GM12874 (cell line): ENCODE data around the gene INHBB.

ENCODE experiments used
- TF ChIP-seq, protein P1 (sequence below): IDR thresholded peaks from 2 replicates; pipeline ENCODE4 v1.5.1; 2011; ENCODE audit warnings: low read depth, mild to moderate bottlenecking, control low read depth, low read length, moderate library complexity; ENCODE audit not compliant: insufficient read depth

The INHBB gene

DNA sequence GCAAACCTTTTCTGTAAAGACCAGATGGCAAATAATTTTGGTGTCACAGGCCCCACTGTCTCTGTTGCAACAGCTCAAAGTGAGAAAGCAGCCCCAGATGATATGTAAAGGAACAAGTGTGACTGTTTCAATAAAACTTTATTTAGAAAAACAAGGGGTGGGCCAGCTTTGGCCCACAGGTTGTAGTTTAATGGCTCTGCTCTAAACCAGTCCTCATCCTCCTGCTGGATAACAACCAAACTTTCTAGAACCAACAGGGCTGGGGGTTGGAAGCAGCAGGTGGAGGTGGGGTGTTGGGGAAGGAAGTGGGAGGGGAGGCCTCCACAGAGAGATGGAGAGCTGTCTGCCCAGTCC lies 28.8 kb upstream of the INHBB start:
- TF ChIP-seq, protein P1, sequence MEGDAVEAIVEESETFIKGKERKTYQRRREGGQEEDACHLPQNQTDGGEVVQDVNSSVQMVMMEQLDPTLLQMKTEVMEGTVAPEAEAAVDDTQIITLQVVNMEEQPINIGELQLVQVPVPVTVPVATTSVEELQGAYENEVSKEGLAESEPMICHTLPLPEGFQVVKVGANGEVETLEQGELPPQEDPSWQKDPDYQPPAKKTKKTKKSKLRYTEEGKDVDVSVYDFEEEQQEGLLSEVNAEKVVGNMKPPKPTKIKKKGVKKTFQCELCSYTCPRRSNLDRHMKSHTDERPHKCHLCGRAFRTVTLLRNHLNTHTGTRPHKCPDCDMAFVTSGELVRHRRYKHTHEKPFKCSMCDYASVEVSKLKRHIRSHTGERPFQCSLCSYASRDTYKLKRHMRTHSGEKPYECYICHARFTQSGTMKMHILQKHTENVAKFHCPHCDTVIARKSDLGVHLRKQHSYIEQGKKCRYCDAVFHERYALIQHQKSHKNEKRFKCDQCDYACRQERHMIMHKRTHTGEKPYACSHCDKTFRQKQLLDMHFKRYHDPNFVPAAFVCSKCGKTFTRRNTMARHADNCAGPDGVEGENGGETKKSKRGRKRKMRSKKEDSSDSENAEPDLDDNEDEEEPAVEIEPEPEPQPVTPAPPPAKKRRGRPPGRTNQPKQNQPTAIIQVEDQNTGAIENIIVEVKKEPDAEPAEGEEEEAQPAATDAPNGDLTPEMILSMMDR = no peak

DNA sequence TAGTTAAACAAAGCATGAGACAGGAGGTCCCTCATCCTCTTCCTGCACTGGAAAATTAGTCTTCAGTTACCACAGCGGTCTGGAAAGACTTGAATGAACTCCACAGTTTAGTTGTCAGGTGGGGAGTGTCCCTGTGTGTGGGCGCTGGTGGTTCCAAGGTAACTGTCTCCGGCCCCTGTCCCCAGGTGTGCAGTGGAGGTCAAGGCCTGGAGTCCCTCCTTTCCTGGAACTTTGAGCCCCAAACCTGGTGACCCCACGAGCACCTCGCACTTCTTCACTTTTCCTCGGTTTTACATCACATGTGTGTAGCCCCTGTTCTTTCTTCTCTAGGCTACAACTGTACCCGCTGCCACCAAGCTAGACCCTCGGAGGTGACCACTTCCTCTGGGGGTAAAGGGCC lies 28.0 kb upstream of the INHBB start:
- TF ChIP-seq, protein P1 = no peak

DNA sequence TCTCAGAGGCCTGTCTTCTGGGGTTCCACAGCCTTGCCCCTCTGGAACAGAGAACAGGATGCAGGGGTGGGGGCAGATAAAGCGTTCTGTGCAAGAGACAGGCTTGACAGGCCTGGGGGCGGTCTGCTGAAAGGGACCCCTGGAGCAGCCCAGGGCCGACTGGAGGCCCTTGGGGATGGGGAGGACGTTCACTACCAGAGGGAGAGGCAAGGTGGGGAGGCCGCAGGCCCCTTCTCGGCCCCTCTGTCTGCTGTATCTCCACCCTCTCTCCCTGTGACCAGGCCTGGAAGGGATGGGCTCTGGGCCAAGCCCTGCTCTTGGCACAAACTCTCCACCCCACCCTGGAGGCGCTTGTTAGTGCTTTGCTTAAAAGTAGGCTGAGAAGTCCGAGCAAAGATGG lies 27.3 kb upstream of the INHBB start:
- TF ChIP-seq, protein P1 = no peak

DNA sequence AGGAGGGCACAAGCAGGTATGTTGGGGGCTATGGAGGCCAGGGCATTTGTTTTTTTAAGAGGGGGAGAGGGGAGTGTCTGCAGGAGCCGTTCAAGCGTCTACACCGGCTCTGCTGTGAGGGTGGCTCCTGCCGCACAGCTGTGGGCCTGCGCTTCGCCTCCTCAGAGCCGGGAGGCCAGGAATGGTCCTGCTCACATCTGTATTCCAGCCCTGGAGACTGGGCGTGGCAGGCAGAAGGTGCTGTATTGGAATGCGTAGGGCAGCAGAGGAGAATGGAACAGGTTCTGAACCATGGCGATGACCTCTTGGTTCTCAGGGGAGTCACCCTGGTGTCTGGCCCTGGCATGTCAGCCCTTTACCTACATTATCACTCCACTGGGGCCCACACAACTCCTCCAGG lies 26.8 kb upstream of the INHBB start:
- TF ChIP-seq, protein P1 = no peak

DNA sequence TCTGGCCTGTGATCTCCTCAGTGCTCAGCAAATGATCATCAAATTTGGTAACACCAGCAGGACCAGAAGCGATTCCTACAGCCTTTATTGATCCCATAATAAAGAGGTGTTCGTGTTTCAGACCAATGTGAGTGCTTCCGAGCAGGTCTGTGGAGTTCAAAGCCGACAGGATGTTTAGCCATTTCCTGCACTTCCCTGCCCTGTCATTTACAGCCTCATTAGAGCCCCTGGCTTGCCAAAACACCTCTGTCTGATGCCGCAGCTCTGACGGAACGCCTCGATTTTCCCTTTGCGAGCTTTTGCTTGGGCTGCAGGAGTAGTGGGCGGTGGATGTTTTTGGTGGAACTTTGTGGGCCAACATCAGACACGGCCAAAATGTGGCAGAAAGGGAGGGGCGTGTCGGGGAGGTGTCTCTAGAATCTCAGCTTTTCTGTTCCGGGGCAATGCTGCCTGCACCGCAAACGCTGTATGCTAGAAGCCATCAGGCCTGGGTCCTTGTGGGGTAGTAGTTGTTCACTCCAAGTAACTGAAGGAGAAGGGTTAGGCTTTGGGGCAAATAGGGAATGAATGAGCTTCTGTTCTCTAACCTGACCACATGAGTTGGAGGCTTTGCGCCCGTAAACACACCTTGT lies 26.1 kb upstream of the INHBB start:
- TF ChIP-seq, protein P1 = no peak

DNA sequence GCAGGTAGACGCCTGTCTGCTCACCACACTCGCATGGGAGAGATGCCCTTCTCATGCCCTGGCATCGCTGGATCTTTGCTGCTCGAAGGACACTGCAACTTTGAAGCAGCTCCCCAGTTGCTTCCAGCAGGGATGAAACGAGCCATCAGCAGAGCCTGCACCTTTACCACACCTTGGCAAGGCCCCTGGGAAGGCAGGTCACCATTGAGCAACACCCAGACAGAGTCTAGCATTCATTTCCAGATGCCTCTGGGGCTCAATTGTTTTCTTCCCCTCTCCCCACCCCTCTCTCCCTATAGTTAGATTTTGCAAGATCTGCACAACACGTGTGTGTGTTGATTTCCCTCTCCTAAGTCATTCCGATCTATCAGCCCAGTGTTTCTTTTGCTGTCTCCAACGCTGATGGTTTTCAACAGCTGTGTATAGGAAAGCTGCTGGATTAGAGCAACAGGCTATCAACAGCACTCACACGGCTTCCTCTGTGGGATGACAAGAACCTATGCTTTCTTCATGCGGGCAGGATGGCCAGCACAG lies 25.6 kb upstream of the INHBB start:
- TF ChIP-seq, protein P1 = no peak

DNA sequence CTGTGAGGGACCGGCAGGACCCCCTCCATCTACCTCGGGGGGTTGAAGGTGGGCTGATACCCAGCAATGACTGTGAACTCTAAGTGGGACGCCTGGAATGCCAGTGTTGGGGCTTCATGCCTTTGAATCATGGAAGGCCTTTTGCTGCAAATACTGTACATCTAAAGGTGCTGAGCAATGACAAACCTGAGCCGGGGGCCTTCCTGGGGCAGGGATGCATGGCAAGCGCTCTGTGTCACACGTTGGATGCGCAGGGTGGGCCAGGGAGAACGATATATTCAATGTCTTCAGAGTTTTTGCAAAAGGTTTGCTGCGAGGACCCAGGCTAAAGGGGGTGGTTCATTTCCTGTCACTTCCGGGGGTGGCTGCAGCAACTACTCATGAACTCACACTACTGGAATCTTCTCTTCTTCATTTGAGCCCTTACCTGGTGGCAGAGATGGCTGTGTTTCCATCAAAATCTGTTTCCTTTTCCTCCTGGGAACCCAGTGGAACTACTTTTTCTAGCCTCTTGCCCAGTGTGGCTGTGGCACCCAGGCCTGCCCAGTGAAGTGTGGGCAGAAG lies 24.1 kb upstream of the INHBB start:
- TF ChIP-seq, protein P1 = no peak

DNA sequence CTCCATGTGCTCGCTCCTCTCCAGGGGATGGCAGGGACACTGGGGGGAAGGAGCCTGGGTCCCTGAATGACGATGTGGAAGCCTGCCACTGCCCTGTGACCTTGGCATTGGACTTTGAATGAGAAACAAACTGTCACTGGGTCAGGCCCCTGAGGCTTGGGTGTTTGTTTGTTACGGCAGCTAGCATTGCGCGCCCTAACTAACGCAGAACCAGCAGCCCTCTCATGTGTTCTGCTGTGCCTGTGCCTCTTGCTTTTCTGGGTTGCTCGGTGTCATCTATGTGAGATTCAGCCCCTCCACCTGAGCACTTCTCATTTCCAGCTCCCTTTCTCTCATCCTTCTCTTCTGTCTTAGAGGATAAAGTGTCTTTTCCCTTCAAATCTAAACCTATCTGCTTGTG lies 23.6 kb upstream of the INHBB start:
- TF ChIP-seq, protein P1 = no peak
